ENCODE data around the gene NBPF14.
A peak's percentile ranks its signal among the peaks of the same experiment; 100 is the strongest.
"Not testable (repeated sequence)": the region's sequence is repeated elsewhere in the genome, so short reads cannot be mapped to it uniquely, and the experiment has no call there.

The NBPF14 gene

GRCh38 chr1:148595911-148596310 is at the start of gene NBPF14:
Gene NBPF14, minus strand, starts transcription at chr1:148596011. Its CDS starts 294 bp downstream, at chr1:148595717.
- DNase-seq (ENCODE audit: extremely low read depth in 1 of 2, low read depth in 1 of 2): not testable (repeated sequence)

GRCh38 chr1:148625451-148625850 is 29.6 kb upstream of the NBPF14 start:
- not testable (repeated sequence) for DNase-seq (ENCODE audit: extremely low read depth in 1 of 2, low read depth in 1 of 2)

- DNase-seq (ENCODE audit: extremely low read depth in 1 of 2, low read depth in 1 of 2): not testable (repeated sequence)
These were observed 22.4 kb upstream of the NBPF14 start for GRCh38 chr1:148618216-148618615.

GRCh38 chr1:148605266-148605665 is 9.5 kb upstream of the NBPF14 start:
- DNase-seq (ENCODE audit: extremely low read depth in 1 of 2, low read depth in 1 of 2): not testable (repeated sequence)

- DNase-seq (ENCODE audit: extremely low read depth in 1 of 2, low read depth in 1 of 2): not testable (repeated sequence)
These were observed 451 bp downstream of the NBPF14 start for GRCh38 chr1:148595360-148595759.

GRCh38 chr1:148591098-148591497 is 4.7 kb downstream of the NBPF14 start:
- not testable (repeated sequence) for DNase-seq (ENCODE audit: extremely low read depth in 1 of 2, low read depth in 1 of 2)

- DNase-seq (ENCODE audit: extremely low read depth in 1 of 2, low read depth in 1 of 2): not testable (repeated sequence)
These were observed 63.7 kb downstream of the NBPF14 start for GRCh38 chr1:148532158-148532557.

GRCh38 chr1:148529101-148529567 is 66.7 kb downstream of the NBPF14 start:
- DNase-seq (ENCODE audit: extremely low read depth in 1 of 2, low read depth in 1 of 2): peak; percentile 45 to 47

GRCh38 chr1:148528591-148528990 is 67.2 kb downstream of the NBPF14 start:
- DNase-seq (ENCODE audit: extremely low read depth in 1 of 2, low read depth in 1 of 2): not testable (repeated sequence)

- not testable (repeated sequence) for DNase-seq (ENCODE audit: extremely low read depth in 1 of 2, low read depth in 1 of 2)
These were observed 69.2 kb downstream of the NBPF14 start for GRCh38 chr1:148526587-148526986.

- not testable (repeated sequence) for DNase-seq (ENCODE audit: extremely low read depth in 1 of 2, low read depth in 1 of 2)
These were observed 72.3 kb downstream of the NBPF14 start for GRCh38 chr1:148523205-148524144.

GRCh38 chr1:148522561-148523204 is 73.1 kb downstream of the NBPF14 start:
- peak; percentile 71 to 90 for DNase-seq (ENCODE audit: extremely low read depth in 1 of 2, low read depth in 1 of 2)

GRCh38 chr1:148522072-148522471 is 73.7 kb downstream of the NBPF14 start:
- peak; percentile 62 to 84 for DNase-seq (ENCODE audit: extremely low read depth in 1 of 2, low read depth in 1 of 2)

- not testable (repeated sequence) for DNase-seq (ENCODE audit: extremely low read depth in 1 of 2, low read depth in 1 of 2)
These were observed 81.5 kb downstream of the NBPF14 start for GRCh38 chr1:148514310-148514709.

GRCh38 chr1:148512571-148513184 is 83.1 kb downstream of the NBPF14 start:
- not testable (repeated sequence) for DNase-seq (ENCODE audit: extremely low read depth in 1 of 2, low read depth in 1 of 2)

GRCh38 chr1:148493933-148494332 is 101.9 kb downstream of the NBPF14 start:
- not testable (repeated sequence) for DNase-seq (ENCODE audit: extremely low read depth in 1 of 2, low read depth in 1 of 2)

GRCh38 chr1:148483029-148483428 is 112.8 kb downstream of the NBPF14 start, which contains the start of gene PPIAL4G:
Gene PPIAL4G, minus strand, starts transcription at chr1:148483302. Its CDS starts 50 bp downstream, at chr1:148483252.
- not testable (repeated sequence) for DNase-seq (ENCODE audit: extremely low read depth in 1 of 2, low read depth in 1 of 2)

Measured in stimulated activated CD8-positive, alpha-beta memory T cell treated with anti-CD3 and anti-CD28 coated beads, Interleukin-7, amount 100 ng/mL, for 48 hours (primary cell).